PC-3 (cell line): ENCODE measurements around the gene INSYN2A. TPM values are rescaled to one million over a fixed set of nuclear protein-coding genes. Genes with fewer than 3 reads are reported as not detected.

Source experiments
- ATAC-seq: fragments of 200-7000 bp; cut with Tn5 transposase; 2 replicates; pipeline ENCODE4 v1.9.1; 2020; ENCODE audit warnings: mild to moderate bottlenecking, moderate library complexity
- BruUV-seq: library from RNA; stranded (reverse); fragments of 400-500 nt; replicated peaks from 2 replicates; lab custom pipeline; 2021; lab: Mats Ljungman, UMichigan
- CTCF ChIA-PET: fragments of 300-600 bp; sonication (Branson Sonifier 250); formaldehyde crosslinking; loops from one replicate; lab custom pipeline; 2022; ENCODE audit warnings: antibody characterized with exemption; lab: Charles Lee
- POLR2A ChIA-PET: fragments of 300-600 bp; sonication (Branson Sonifier 250); formaldehyde crosslinking; loops from one replicate; lab custom pipeline; 2022; ENCODE audit warnings: antibody characterized with exemption; ENCODE audit not compliant: unreplicated experiment; lab: Charles Lee
- DNase-seq: peaks from one replicate; pipeline ENCODE4 v3.0.0-alpha.2; 2015
- H2AFZ ChIP-seq: fragments of 300-600 bp; sonication (generic); 2 replicates; pipeline ENCODE4 v1.6.0; 2016; ENCODE audit warnings: antibody characterized with exemption, low read length
- H3F3A ChIP-seq: fragments of 300-600 bp; sonication (generic); one replicate; pipeline ENCODE4 v1.6.0; 2017; ENCODE audit warnings: antibody characterized with exemption, low read length, control low read depth, mild to moderate bottlenecking; ENCODE audit not compliant: unreplicated experiment
- H3K27ac ChIP-seq: fragments of 300-600 bp; sonication (generic); 2 replicates; pipeline ENCODE4 v1.5.1; 2016; ENCODE audit warnings: mild to moderate bottlenecking, low read length
- H3K27me3 ChIP-seq: fragments of 300-600 bp; sonication (generic); 2 replicates; pipeline ENCODE4 v1.6.1; 2016; ENCODE audit warnings: low read length, mixed read lengths
- H3K36me3 ChIP-seq: fragments of 300-600 bp; sonication (generic); 2 replicates; pipeline ENCODE4 v1.6.1; 2016; ENCODE audit warnings: low read depth, mixed run types, low read length, mixed read lengths
- H3K4me1 ChIP-seq: fragments of 300-600 bp; sonication (generic); 2 replicates; pipeline ENCODE4 v1.5.1; 2016; ENCODE audit warnings: low read length; ENCODE audit not compliant: insufficient read depth
- H3K4me2 ChIP-seq: fragments of 300-600 bp; sonication (generic); 2 replicates; pipeline ENCODE4 v1.6.0; 2016; ENCODE audit warnings: low read length
- H3K4me3 ChIP-seq: fragments of 300-600 bp; sonication (generic); 2 replicates; pipeline ENCODE4 v1.5.1; 2016; ENCODE audit warnings: mild to moderate bottlenecking, low read length, mixed read lengths
- H3K79me2 ChIP-seq: fragments of 300-600 bp; sonication (generic); 2 replicates; pipeline ENCODE4 v1.6.1; 2017; ENCODE audit warnings: low read length, mixed read lengths
- H3K9ac ChIP-seq: fragments of 300-600 bp; sonication (generic); 2 replicates; pipeline ENCODE4 v1.6.0; 2016; ENCODE audit warnings: mild to moderate bottlenecking, low read length
- H3K9me2 ChIP-seq: fragments of 300-600 bp; sonication (generic); replicated peaks from 2 replicates; pipeline ENCODE4 v1.6.1; 2016; ENCODE audit warnings: mixed run types, low read length, mixed read lengths
- H3K9me3 ChIP-seq: fragments of 300-600 bp; sonication (generic); 2 replicates; pipeline ENCODE4 v1.6.1; 2016; ENCODE audit warnings: low read length, mixed read lengths
- H4K20me1 ChIP-seq: fragments of 300-600 bp; sonication (generic); 2 replicates; pipeline ENCODE4 v1.6.1; 2016; ENCODE audit warnings: low read length, mixed read lengths
- EZH2 ChIP-seq: fragments of 300-600 bp; sonication (generic); IDR thresholded peaks from one replicate; pipeline ENCODE4 v1.6.1; 2017; ENCODE audit warnings: antibody characterized with exemption, mild to moderate bottlenecking, low read length; ENCODE audit not compliant: unreplicated experiment
- EZH2phosphoT487 ChIP-seq: fragments of 300-600 bp; sonication (generic); IDR thresholded peaks from 2 replicates; pipeline ENCODE4 v1.6.1; 2018; ENCODE audit warnings: mild to moderate bottlenecking, antibody characterized with exemption, low read length, borderline replicate concordance
- intact Hi-C: fragments of 100-400 bp; cut with micrococcal nuclease; formaldehyde crosslinking; loops from 2 replicates; pipeline ENCODE4 v1.9.0; 2023
- total RNA-seq: library from RNA; depleted of rRNA; stranded (reverse); fragments of >200 nt; gene quantifications from 2 replicates; pipeline ENCODE4 v1.2.3, GENCODE V29; 2014
- TF ChIP-seq, protein P1 (sequence below): fragments of 300-600 bp; sonication (generic); conservative IDR thresholded peaks from 2 replicates; pipeline ENCODE4 v1.5.1; 2017; ENCODE audit warnings: antibody characterized with exemption, low read depth, mild to moderate bottlenecking, low read length

INSYN2A gene
- total RNA-seq, 1 experiment from 2014 or later: not detected

DNA sequence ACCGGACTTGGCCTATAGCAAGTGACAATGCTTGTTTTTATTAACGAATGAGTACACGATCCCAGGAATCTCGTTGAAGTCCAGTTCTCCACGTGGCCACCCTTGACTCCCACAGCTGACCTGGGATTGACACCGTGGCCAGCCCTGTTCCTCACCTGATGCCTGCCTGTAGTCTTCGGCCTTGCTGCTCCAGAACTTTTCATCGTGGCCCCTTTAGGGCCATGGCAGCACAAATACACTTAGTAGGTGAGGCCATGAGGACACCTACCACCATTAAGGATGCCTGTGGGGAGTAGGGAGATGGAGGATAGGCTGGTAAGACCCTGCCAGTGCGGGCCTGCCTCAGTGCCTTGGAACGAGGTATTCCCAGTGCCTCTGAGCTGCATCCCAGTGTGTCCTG, 30.6 kb upstream of the INSYN2A start:
- ATAC-seq: no peak
- ChIA-PET POLR2A (no interaction called here), CTCF (no interaction called here)
- no peak for DNase-seq
- intact Hi-C loops: no loop called here
- H3K4me3 ChIP-seq: no peak overlapping the region
- no peak overlapping the region for H2AFZ ChIP-seq
- H3K27ac ChIP-seq: no peak overlapping the region
- H3K9ac ChIP-seq: no peak overlapping the region
- no peak for TF ChIP-seq EZH2
- TF ChIP-seq, protein P1, sequence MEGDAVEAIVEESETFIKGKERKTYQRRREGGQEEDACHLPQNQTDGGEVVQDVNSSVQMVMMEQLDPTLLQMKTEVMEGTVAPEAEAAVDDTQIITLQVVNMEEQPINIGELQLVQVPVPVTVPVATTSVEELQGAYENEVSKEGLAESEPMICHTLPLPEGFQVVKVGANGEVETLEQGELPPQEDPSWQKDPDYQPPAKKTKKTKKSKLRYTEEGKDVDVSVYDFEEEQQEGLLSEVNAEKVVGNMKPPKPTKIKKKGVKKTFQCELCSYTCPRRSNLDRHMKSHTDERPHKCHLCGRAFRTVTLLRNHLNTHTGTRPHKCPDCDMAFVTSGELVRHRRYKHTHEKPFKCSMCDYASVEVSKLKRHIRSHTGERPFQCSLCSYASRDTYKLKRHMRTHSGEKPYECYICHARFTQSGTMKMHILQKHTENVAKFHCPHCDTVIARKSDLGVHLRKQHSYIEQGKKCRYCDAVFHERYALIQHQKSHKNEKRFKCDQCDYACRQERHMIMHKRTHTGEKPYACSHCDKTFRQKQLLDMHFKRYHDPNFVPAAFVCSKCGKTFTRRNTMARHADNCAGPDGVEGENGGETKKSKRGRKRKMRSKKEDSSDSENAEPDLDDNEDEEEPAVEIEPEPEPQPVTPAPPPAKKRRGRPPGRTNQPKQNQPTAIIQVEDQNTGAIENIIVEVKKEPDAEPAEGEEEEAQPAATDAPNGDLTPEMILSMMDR: no peak
- no peak for TF ChIP-seq EZH2phosphoT487
- BruUV-seq: no TSS peak
- H3K4me1 ChIP-seq: no peaks in the 10 kb centered on the region
- H3K9me3 ChIP-seq: no peaks in the 10 kb centered on the region
- H3K27me3 ChIP-seq: no peaks in the 10 kb centered on the region
- H3K9me2 ChIP-seq: no peaks in the 10 kb centered on the region
- no peaks in the 10 kb centered on the region for H3F3A ChIP-seq
- H3K36me3 ChIP-seq: no peaks in the 10 kb centered on the region
- no peaks in the 10 kb centered on the region for H3K79me2 ChIP-seq
- H3K4me2 ChIP-seq: no peak overlapping the region
- no peaks in the 10 kb centered on the region for H4K20me1 ChIP-seq

- ATAC-seq (no peak), DNase-seq (no peak)
- no peak overlapping the region for H3K9ac ChIP-seq
- intact Hi-C loops: no loop called here
- POLR2A ChIA-PET: interaction anchor here (0.5 kb wide), 1 partner anchor 73 kb away, joined by 4 read pairs; no protein-coding TSS in a partner anchor
- BruUV-seq: no TSS peak
- H3K9me2 ChIP-seq: no peaks in the 10 kb centered on the region
- H3K27ac ChIP-seq: no peak overlapping the region
- H3K36me3 ChIP-seq: no peaks in the 10 kb centered on the region
- no peak overlapping the region for H3K4me2 ChIP-seq
- H3K9me3 ChIP-seq: no peaks in the 10 kb centered on the region
- H3K4me3 ChIP-seq: no peak overlapping the region
- H3K4me1 ChIP-seq: peaks cover 7% of the 10 kb centered on the region; the same call in 1 of the 2 replicates
- no peaks in the 10 kb centered on the region for H3F3A ChIP-seq
- no peaks in the 10 kb centered on the region for H4K20me1 ChIP-seq
- no peaks in the 10 kb centered on the region for H3K79me2 ChIP-seq
- H2AFZ ChIP-seq: no peak overlapping the region
- no peaks in the 10 kb centered on the region for H3K27me3 ChIP-seq
- CTCF ChIA-PET: no interaction called here
- TF ChIP-seq EZH2: no peak
- TF ChIP-seq, protein P1: no peak
- no peak for TF ChIP-seq EZH2phosphoT487
Measured at GRCh38 chr10:127221281-127221680, 24.9 kb upstream of the INSYN2A start.

DNA sequence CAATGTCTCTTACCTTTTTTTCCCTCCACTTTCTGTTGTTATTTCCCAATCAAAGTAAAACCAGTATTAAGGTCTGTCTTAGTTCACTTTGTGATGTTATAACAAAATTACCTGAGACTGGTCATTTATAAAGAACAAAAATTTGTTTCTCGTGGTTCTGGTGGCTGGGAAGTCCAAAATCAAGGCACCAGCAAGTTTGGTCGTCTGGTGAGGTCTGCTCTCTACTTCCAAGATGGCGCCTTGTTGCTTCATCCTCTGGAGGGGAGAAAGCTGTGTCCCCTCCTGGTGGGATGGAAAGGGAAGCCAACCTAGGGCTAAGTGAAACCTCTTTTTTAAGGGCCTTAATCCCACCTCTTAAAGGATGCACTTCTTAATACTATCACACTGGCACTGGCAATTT, 22.3 kb upstream of the INSYN2A start:
- Histone ChIP-seq H3F3A (no peaks in the 10 kb centered on the region), H3K27ac (no peak overlapping the region), H3K9me2 (no peaks in the 10 kb centered on the region), H4K20me1 (no peaks in the 10 kb centered on the region), H3K4me2 (no peak overlapping the region), H3K27me3 (no peaks in the 10 kb centered on the region), H3K79me2 (no peaks in the 10 kb centered on the region), H3K36me3 (no peaks in the 10 kb centered on the region), H3K9me3 (no peaks in the 10 kb centered on the region), H3K9ac (no peak overlapping the region), H2AFZ (no peak overlapping the region), H3K4me3 (no peak overlapping the region), H3K4me1 (peaks cover 7% of the 10 kb centered on the region; the same call in 1 of the 2 replicates)
- intact Hi-C loops: no loop called here
- CTCF ChIA-PET: no interaction called here
- POLR2A ChIA-PET: no interaction called here
- BruUV-seq: no TSS peak
- TF ChIP-seq, protein P1: no peak
- TF ChIP-seq EZH2phosphoT487 (no peak), EZH2 (no peak)
- no peak for DNase-seq
- no peak for ATAC-seq
